Smooth muscle cell (in vitro differentiated cells): ENCODE data around the gene ADTRP. TPM values are rescaled to one million over a fixed set of nuclear protein-coding genes. Genes with fewer than 3 reads are reported as not detected.

Experiments used
- DNase-seq: peaks from one replicate; lab custom pipeline; 2025; ENCODE audit not compliant: unreplicated experiment; lab: John Stamatoyannopoulos, UW
- H2AFZ ChIP-seq: fragments of 200-600 bp; sonication (generic); 2 replicates; pipeline ENCODE4 v1.6.0; 2016; ENCODE audit warnings: antibody characterized with exemption, low read depth, mild to moderate bottlenecking
- H3F3A ChIP-seq: fragments of 200-600 bp; sonication (generic); 2 replicates; pipeline ENCODE4 v1.6.0; 2017; ENCODE audit warnings: antibody characterized with exemption, low read depth
- H3K27ac ChIP-seq: fragments of 200-600 bp; sonication (generic); 2 replicates; pipeline ENCODE4 v1.5.1; 2016; ENCODE audit warnings: low read depth, mild to moderate bottlenecking
- H3K27me3 ChIP-seq: fragments of 200-600 bp; sonication (generic); 2 replicates; pipeline ENCODE4 v1.6.1; 2016; ENCODE audit warnings: low read depth, mild to moderate bottlenecking
- H3K36me3 ChIP-seq: fragments of 200-600 bp; sonication (generic); 2 replicates; pipeline ENCODE4 v1.5.1; 2016; ENCODE audit warnings: low read depth
- H3K4me1 ChIP-seq: fragments of 200-600 bp; sonication (generic); 2 replicates; pipeline ENCODE4 v1.5.1; 2016; ENCODE audit warnings: low read depth
- H3K4me2 ChIP-seq: fragments of 200-600 bp; sonication (generic); 2 replicates; pipeline ENCODE4 v1.6.0; 2016; ENCODE audit warnings: mild to moderate bottlenecking
- H3K4me3 ChIP-seq: fragments of 200-600 bp; sonication (generic); 2 replicates; pipeline ENCODE4 v1.5.1; 2016; ENCODE audit warnings: mild to moderate bottlenecking
- H3K79me2 ChIP-seq: fragments of 200-600 bp; sonication (generic); 2 replicates; pipeline ENCODE4 v1.6.0; 2016; ENCODE audit warnings: low read depth, mild to moderate bottlenecking
- H3K9ac ChIP-seq: fragments of 200-600 bp; sonication (generic); 2 replicates; pipeline ENCODE4 v1.6.0; 2016; ENCODE audit warnings: low read depth
- H3K9me3 ChIP-seq: fragments of 200-600 bp; sonication (generic); replicated peaks from 2 replicates; pipeline ENCODE4 v1.5.1; 2016; ENCODE audit warnings: low read depth
- H4K20me1 ChIP-seq: fragments of 200-600 bp; sonication (generic); 2 replicates; pipeline ENCODE4 v1.6.0; 2016; ENCODE audit warnings: low read depth
- CTCF ChIP-seq: fragments of 200-600 bp; sonication (generic); IDR thresholded peaks from 2 replicates; pipeline ENCODE4 v1.5.1; 2017; ENCODE audit warnings: borderline replicate concordance, mild to moderate bottlenecking, antibody characterized with exemption; ENCODE audit not compliant: insufficient read depth, poor library complexity, severe bottlenecking
- WGBS: methylation state at CpG from one replicate; pipeline ENCODE4 v1.1.7; 2016; ENCODE audit warnings: low lambda C conversion rate; 5-methylcytosine and 5-hydroxymethylcytosine counted together
- polyA plus RNA-seq: library from polyadenylated mRNA; unstranded; fragments of >200 nt; fragmentation: Nextera tagmentation; extraction: Ambion mirVana; gene quantifications from 2 replicates; pipeline ENCODE4 v1.2.1, GENCODE V29; 2016
- total RNA-seq: library from RNA; depleted of rRNA; stranded (reverse); fragments of >200 nt; gene quantifications from 2 replicates; pipeline ENCODE4 v1.2.3, GENCODE V29; 2014

Gene ADTRP
- total and polyA plus RNA-seq, 2 experiments from 2014 or later: 0.67 to 1.1 TPM

GRCh38 chr6:11771473-11772048 is 7.0 kb downstream of the ADTRP start:
- no peaks in the 10 kb centered on the region for H3K36me3 ChIP-seq
- H3K4me3 ChIP-seq: no peak overlapping the region
- H3K9me3 ChIP-seq: no peaks in the 10 kb centered on the region
- H3F3A ChIP-seq: peaks cover 17% of the 10 kb centered on the region
- DNase-seq: no peak
- WGBS: 79% methylated on average over 13 of the region's 13 CpGs
- no peaks in the 10 kb centered on the region for H3K79me2 ChIP-seq
- no peaks in the 10 kb centered on the region for H4K20me1 ChIP-seq
- H3K9ac ChIP-seq: peak overlapping the region; percentile 87
- H3K27me3 ChIP-seq: no peaks in the 10 kb centered on the region
- H3K27ac ChIP-seq: peak overlapping the region; percentile 97
- peak overlapping the region; percentile 69 for H3K4me2 ChIP-seq
- H3K4me1 ChIP-seq: peaks cover 19% of the 10 kb centered on the region
- no peak for TF ChIP-seq CTCF
- H2AFZ ChIP-seq: no peak overlapping the region

GRCh38 chr6:11770546-11771466 is 7.8 kb downstream of the ADTRP start:
- Histone ChIP-seq H3K4me3 (no peak overlapping the region), H3K4me2 (peak overlapping the region; percentile 69), H4K20me1 (no peaks in the 10 kb centered on the region), H3K36me3 (no peaks in the 10 kb centered on the region), H3K9ac (peak overlapping the region; percentile 87), H2AFZ (no peak overlapping the region), H3K79me2 (no peaks in the 10 kb centered on the region), H3F3A (peaks cover 17% of the 10 kb centered on the region), H3K27me3 (no peaks in the 10 kb centered on the region), H3K4me1 (peaks cover 24% of the 10 kb centered on the region), H3K27ac (peak overlapping the region; percentile 97), H3K9me3 (no peaks in the 10 kb centered on the region)
- peak; percentile 66 for DNase-seq
- TF ChIP-seq CTCF: no peak
- WGBS: 45% methylated on average over 27 of the region's 27 CpGs

GRCh38 chr6:11769811-11770545 is 8.6 kb downstream of the ADTRP start:
- 47% methylated on average over 11 of the region's 11 CpGs for WGBS
- no peak overlapping the region for H2AFZ ChIP-seq

More at GRCh38 chr6:11769811-11770545, 8.6 kb downstream of the ADTRP start:
- peaks cover 26% of the 10 kb centered on the region for H3K4me1 ChIP-seq
- H3K27ac ChIP-seq: peak overlapping the region; percentile 97
- no peaks in the 10 kb centered on the region for H3K79me2 ChIP-seq
- no peaks in the 10 kb centered on the region for H4K20me1 ChIP-seq
- H3K36me3 ChIP-seq: no peaks in the 10 kb centered on the region
- DNase-seq: no peak
- no peak for TF ChIP-seq CTCF
- H3K27me3 ChIP-seq: no peaks in the 10 kb centered on the region
- H3K4me2 ChIP-seq: peak overlapping the region; percentile 54
- H3F3A ChIP-seq: peaks cover 17% of the 10 kb centered on the region
- H3K9ac ChIP-seq: peak overlapping the region; percentile 64
- no peak overlapping the region for H3K4me3 ChIP-seq
- H3K9me3 ChIP-seq: no peaks in the 10 kb centered on the region
